Osteoblast (primary cell): Measurements from ENCODE around the gene TXNDC9. TPM values are rescaled to one million over a fixed set of nuclear protein-coding genes. Genes with fewer than 3 reads are reported as not detected.
"Not testable (repeated sequence)": the region's sequence is repeated elsewhere in the genome, so short reads cannot be mapped to it uniquely, and the experiment has no call there.

ENCODE experiments used
- DNase-seq: peaks from one replicate; pipeline ENCODE4 v3.0.0; 2011; ENCODE audit warnings: low spot score, mixed read lengths; ENCODE audit not compliant: insufficient read length; ENCODE audit errors: missing footprints
- H2AFZ ChIP-seq: 2 replicates; pipeline ENCODE4 v1.6.0; 2011; ENCODE audit warnings: mild to moderate bottlenecking, low read length
- H3K27ac ChIP-seq: 2 replicates; pipeline ENCODE4 v1.5.1; 2011; ENCODE audit warnings: mild to moderate bottlenecking, low read depth, low read length, moderate library complexity
- H3K27me3 ChIP-seq: 2 replicates; pipeline ENCODE4 v1.6.0; 2012; ENCODE audit warnings: mild to moderate bottlenecking, control low read depth, inconsistent platforms, low read length, moderate library complexity; ENCODE audit not compliant: insufficient read depth
- H3K36me3 ChIP-seq: 2 replicates; pipeline ENCODE4 v1.5.1; 2011; ENCODE audit warnings: mild to moderate bottlenecking, low read length, control low read depth, moderate library complexity; ENCODE audit not compliant: insufficient read depth
- H3K4me1 ChIP-seq: 2 replicates; pipeline ENCODE4 v1.5.1; 2011; ENCODE audit warnings: mild to moderate bottlenecking, low read length, control low read depth, moderate library complexity; ENCODE audit not compliant: insufficient read depth
- H3K4me2 ChIP-seq: 2 replicates; pipeline ENCODE4 v1.6.0; 2011; ENCODE audit warnings: mild to moderate bottlenecking, low read length; ENCODE audit not compliant: insufficient read depth
- H3K4me3 ChIP-seq: fragments of 200-600 bp; sonication (generic); 3 replicates; pipeline ENCODE4 v1.5.1; 2012; ENCODE audit warnings: mild to moderate bottlenecking, low read length, inconsistent platforms; ENCODE audit not compliant: insufficient read depth
- H3K79me2 ChIP-seq: 2 replicates; pipeline ENCODE4 v1.6.0; 2012; ENCODE audit warnings: mild to moderate bottlenecking, low read length, control low read depth, inconsistent platforms; ENCODE audit not compliant: insufficient read depth
- H3K9me3 ChIP-seq: 2 replicates; pipeline ENCODE4 v1.5.1; 2011; ENCODE audit warnings: low read depth, low read length, control low read depth
- H4K20me1 ChIP-seq: 2 replicates; pipeline ENCODE4 v1.6.0; 2012; ENCODE audit warnings: mild to moderate bottlenecking, low read length, control low read depth; ENCODE audit not compliant: insufficient read depth
- CTCF ChIP-seq: IDR thresholded peaks from 2 replicates; pipeline ENCODE4 v1.5.1; 2011; ENCODE audit warnings: mild to moderate bottlenecking, low read depth, low read length, moderate library complexity; ENCODE audit errors: extremely low read depth
- total RNA-seq: library from RNA; depleted of rRNA; stranded (reverse); fragments of >200 nt; gene quantifications from 2 replicates; pipeline ENCODE4 v1.2.3, GENCODE V29; 2012

Gene TXNDC9
- total RNA-seq, 1 donor, result 95.9 TPM

- H3K4me3 ChIP-seq, result no peak overlapping the region
- H2AFZ ChIP-seq, result no peak overlapping the region
- H3K36me3 ChIP-seq, result peaks cover 63% of the 10 kb centered on the region
Observed at GRCh38 chr2:99325384-99325783, 10.7 kb downstream of the TXNDC9 start.

GRCh38 chr2:99317873-99318200 lies 18.3 kb downstream of the TXNDC9 start:
- not testable (repeated sequence) for H3K27me3 ChIP-seq, H3K9me3 ChIP-seq, H3K79me2 ChIP-seq, H3K4me2 ChIP-seq, H3K27ac ChIP-seq, H3K4me3 ChIP-seq, H3K4me1 ChIP-seq, H4K20me1 ChIP-seq, DNase-seq, H2AFZ ChIP-seq
- H3K36me3 ChIP-seq, result peaks cover 37% of the 10 kb centered on the region

More at GRCh38 chr2:99325384-99325783, 10.7 kb downstream of the TXNDC9 start:
- peak overlapping the region; percentile 42 for H3K27ac ChIP-seq
- H3K9me3 ChIP-seq, result no peaks in the 10 kb centered on the region
- peaks cover 24% of the 10 kb centered on the region for H3K79me2 ChIP-seq
- DNase-seq, result no peak
- no peak for TF ChIP-seq CTCF
- no peaks in the 10 kb centered on the region for H3K4me1 ChIP-seq
- no peaks in the 10 kb centered on the region for H3K27me3 ChIP-seq
- no peak overlapping the region for H3K4me2 ChIP-seq
- H4K20me1 ChIP-seq, result peaks cover 6% of the 10 kb centered on the region

GRCh38 chr2:99317161-99317872 lies 18.8 kb downstream of the TXNDC9 start:
- Histone ChIP-seq H4K20me1 (no peaks in the 10 kb centered on the region), H3K4me1 (no peaks in the 10 kb centered on the region)

GRCh38 chr2:99301097-99301496 lies 35.0 kb downstream of the TXNDC9 start, which contains the start of gene LYG1:
Gene LYG1 (minus strand): TSS chr2:99301197. CDS start chr2:99295670, 5,527 bp downstream.
- not testable (repeated sequence) for H3K79me2 ChIP-seq, DNase-seq, H4K20me1 ChIP-seq, H3K27me3 ChIP-seq, H3K4me3 ChIP-seq, H3K4me1 ChIP-seq, H3K4me2 ChIP-seq, H3K9me3 ChIP-seq, H2AFZ ChIP-seq, H3K36me3 ChIP-seq, H3K27ac ChIP-seq

More at GRCh38 chr2:99317161-99317872, 18.8 kb downstream of the TXNDC9 start:
- Histone ChIP-seq H3K4me2 (no peak overlapping the region), H2AFZ (no peak overlapping the region), H3K36me3 (peaks cover 34% of the 10 kb centered on the region), H3K27me3 (no peaks in the 10 kb centered on the region), H3K79me2 (no peaks in the 10 kb centered on the region), H3K4me3 (no peak overlapping the region), H3K9me3 (no peaks in the 10 kb centered on the region), H3K27ac (no peak overlapping the region)
- DNase-seq, result no peak
- TF ChIP-seq CTCF, result no peak

GRCh38 chr2:99299580-99299979 lies 36.6 kb downstream of the TXNDC9 start:
- no peaks in the 10 kb centered on the region for H3K36me3 ChIP-seq
- no peaks in the 10 kb centered on the region for H4K20me1 ChIP-seq
- no peak for DNase-seq
- no peak overlapping the region for H3K27ac ChIP-seq
- H3K27me3 ChIP-seq, result no peaks in the 10 kb centered on the region
- no peak for TF ChIP-seq CTCF
- no peaks in the 10 kb centered on the region for H3K79me2 ChIP-seq
- H2AFZ ChIP-seq, result no peak overlapping the region
- H3K9me3 ChIP-seq, result no peaks in the 10 kb centered on the region
- no peak overlapping the region for H3K4me2 ChIP-seq
- no peak overlapping the region for H3K4me3 ChIP-seq
- no peaks in the 10 kb centered on the region for H3K4me1 ChIP-seq
